ENCODE measurements around the gene MTCL1. TPM values are rescaled to one million over a fixed set of nuclear protein-coding genes. Genes with fewer than 3 reads are reported as not detected.
"Not testable (repeated sequence)": the region's sequence is repeated elsewhere in the genome, so short reads cannot be mapped to it uniquely, and the experiment has no call there.

MTCL1 gene
- total RNA-seq, 1 experiment from 2014 or later: 50.1 TPM

DNA sequence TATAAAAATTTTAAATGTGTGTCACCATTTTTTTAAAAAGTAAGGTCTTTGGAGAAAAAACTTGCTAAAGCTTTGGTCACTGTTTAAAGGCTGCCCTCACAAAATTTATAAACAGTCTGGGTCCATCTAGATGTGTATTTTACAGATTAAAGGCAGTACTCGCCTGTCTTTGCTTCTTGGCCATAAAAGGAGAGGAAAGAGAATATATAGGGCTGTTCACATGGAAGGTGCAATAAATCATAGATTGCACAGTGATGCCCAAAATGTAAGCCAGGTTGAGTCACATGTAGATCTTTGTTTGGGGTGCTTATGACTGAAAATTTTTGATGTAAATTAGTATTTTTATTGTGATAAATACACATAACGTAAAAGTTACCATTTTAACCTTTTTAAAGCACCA, 55.6 kb downstream of the MTCL1 start:
- no peaks in the 10 kb centered on the region; the same call in 1 of the 2 replicates for H3K9me3 ChIP-seq (ENCODE audit: control insufficient read depth, insufficient read depth, low read depth, low read length)
- peaks cover 2% of the 10 kb centered on the region; the same call in 1 of the 2 replicates for H3K36me3 ChIP-seq (ENCODE audit: control insufficient read depth, insufficient read depth, low read length)
- TF ChIP-seq, protein P1, sequence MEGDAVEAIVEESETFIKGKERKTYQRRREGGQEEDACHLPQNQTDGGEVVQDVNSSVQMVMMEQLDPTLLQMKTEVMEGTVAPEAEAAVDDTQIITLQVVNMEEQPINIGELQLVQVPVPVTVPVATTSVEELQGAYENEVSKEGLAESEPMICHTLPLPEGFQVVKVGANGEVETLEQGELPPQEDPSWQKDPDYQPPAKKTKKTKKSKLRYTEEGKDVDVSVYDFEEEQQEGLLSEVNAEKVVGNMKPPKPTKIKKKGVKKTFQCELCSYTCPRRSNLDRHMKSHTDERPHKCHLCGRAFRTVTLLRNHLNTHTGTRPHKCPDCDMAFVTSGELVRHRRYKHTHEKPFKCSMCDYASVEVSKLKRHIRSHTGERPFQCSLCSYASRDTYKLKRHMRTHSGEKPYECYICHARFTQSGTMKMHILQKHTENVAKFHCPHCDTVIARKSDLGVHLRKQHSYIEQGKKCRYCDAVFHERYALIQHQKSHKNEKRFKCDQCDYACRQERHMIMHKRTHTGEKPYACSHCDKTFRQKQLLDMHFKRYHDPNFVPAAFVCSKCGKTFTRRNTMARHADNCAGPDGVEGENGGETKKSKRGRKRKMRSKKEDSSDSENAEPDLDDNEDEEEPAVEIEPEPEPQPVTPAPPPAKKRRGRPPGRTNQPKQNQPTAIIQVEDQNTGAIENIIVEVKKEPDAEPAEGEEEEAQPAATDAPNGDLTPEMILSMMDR (IDR thresholded peaks at IDR 0.05): no peak
- TF ChIP-seq, protein P2, sequence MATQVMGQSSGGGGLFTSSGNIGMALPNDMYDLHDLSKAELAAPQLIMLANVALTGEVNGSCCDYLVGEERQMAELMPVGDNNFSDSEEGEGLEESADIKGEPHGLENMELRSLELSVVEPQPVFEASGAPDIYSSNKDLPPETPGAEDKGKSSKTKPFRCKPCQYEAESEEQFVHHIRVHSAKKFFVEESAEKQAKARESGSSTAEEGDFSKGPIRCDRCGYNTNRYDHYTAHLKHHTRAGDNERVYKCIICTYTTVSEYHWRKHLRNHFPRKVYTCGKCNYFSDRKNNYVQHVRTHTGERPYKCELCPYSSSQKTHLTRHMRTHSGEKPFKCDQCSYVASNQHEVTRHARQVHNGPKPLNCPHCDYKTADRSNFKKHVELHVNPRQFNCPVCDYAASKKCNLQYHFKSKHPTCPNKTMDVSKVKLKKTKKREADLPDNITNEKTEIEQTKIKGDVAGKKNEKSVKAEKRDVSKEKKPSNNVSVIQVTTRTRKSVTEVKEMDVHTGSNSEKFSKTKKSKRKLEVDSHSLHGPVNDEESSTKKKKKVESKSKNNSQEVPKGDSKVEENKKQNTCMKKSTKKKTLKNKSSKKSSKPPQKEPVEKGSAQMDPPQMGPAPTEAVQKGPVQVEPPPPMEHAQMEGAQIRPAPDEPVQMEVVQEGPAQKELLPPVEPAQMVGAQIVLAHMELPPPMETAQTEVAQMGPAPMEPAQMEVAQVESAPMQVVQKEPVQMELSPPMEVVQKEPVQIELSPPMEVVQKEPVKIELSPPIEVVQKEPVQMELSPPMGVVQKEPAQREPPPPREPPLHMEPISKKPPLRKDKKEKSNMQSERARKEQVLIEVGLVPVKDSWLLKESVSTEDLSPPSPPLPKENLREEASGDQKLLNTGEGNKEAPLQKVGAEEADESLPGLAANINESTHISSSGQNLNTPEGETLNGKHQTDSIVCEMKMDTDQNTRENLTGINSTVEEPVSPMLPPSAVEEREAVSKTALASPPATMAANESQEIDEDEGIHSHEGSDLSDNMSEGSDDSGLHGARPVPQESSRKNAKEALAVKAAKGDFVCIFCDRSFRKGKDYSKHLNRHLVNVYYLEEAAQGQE (IDR thresholded peaks at IDR 0.05; ENCODE audit: insufficient read depth in 1 of 2, low read depth in 2 of 2, low read length in 1 of 2): no peak
- TF ChIP-seq SIN3A (IDR thresholded peaks at IDR 0.05; ENCODE audit: borderline replicate concordance, insufficient read depth, low read depth, low read length) (no peak), POLR2AphosphoS5 (IDR thresholded peaks at IDR 0.05; ENCODE audit: low read depth, low read length) (no peak), TCF7L2 (IDR thresholded peaks at IDR 0.05; ENCODE audit: low read depth, low read length) (no peak)
- no TSS peak for BruUV-seq (replicated peaks)
- H3K27ac ChIP-seq (ENCODE audit: low read length): no peak overlapping the region
- POLR2A ChIA-PET: no interaction called here
- CTCF ChIA-PET: no interaction called here
- in situ Hi-C loops (cut with HindIII; ENCODE audit: low pct_unique_long_range_greater_than_20kb, low sequenced_read_pairs): no loop called here
- no peaks in the 10 kb centered on the region for H3K4me1 ChIP-seq (ENCODE audit: control insufficient read depth, insufficient read depth, low read length)
- DNase-seq (ENCODE audit: low read depth, low spot score) (no peak), ATAC-seq (no peak)
- no peak overlapping the region for H3K4me3 ChIP-seq (ENCODE audit: low read depth in 2 of 2, low read length in 2 of 2)
- intact Hi-C loops (cut with micrococcal nuclease; ENCODE audit: unreplicated experiment): no loop called here
- H3K27me3 ChIP-seq (ENCODE audit: control insufficient read depth, insufficient read depth, low read length): no peaks in the 10 kb centered on the region

DNA sequence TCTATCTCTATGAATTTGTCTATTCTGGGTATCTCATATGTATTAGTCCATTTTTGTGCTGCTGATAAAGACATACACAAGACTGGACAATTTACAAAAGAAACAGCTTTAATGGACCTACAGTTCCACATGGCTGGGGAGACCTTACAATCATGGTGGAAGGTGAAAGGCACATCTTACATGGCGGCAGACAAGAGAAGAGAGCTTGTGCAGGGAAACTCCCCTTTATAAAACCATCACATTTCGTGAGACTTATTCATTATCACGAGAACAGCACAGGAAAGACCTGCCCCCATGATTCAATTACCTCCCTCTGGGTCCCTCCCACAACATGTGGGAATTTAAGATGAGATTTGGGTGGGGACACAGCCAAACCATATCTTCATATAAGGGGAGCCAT, 56.2 kb downstream of the MTCL1 start:
- intact Hi-C loops (cut with micrococcal nuclease; ENCODE audit: unreplicated experiment); POLR2A ChIA-PET; ATAC-seq; H3K36me3 ChIP-seq (ENCODE audit: control insufficient read depth, insufficient read depth, low read length); H3K9me3 ChIP-seq (ENCODE audit: control insufficient read depth, insufficient read depth, low read depth, low read length); H3K4me3 ChIP-seq (ENCODE audit: low read depth in 2 of 2, low read length in 2 of 2); H3K27me3 ChIP-seq (ENCODE audit: control insufficient read depth, insufficient read depth, low read length); H3K27ac ChIP-seq (ENCODE audit: low read length); CTCF ChIA-PET; in situ Hi-C loops (cut with HindIII; ENCODE audit: low pct_unique_long_range_greater_than_20kb, low sequenced_read_pairs); BruUV-seq (replicated peaks); DNase-seq (ENCODE audit: low read depth, low spot score); H3K4me1 ChIP-seq (ENCODE audit: control insufficient read depth, insufficient read depth, low read length): not testable (repeated sequence)

GRCh38 chr18:8762968-8763367, 57.6 kb downstream of the MTCL1 start:
- BruUV-seq (replicated peaks): no TSS peak
- no peak for TF ChIP-seq POLR2AphosphoS5 (IDR thresholded peaks at IDR 0.05; ENCODE audit: low read depth, low read length)
- TF ChIP-seq, protein P1 (IDR thresholded peaks at IDR 0.05): no peak
- no peak for TF ChIP-seq TCF7L2 (IDR thresholded peaks at IDR 0.05; ENCODE audit: low read depth, low read length)
- TF ChIP-seq, protein P2 (IDR thresholded peaks at IDR 0.05; ENCODE audit: insufficient read depth in 1 of 2, low read depth in 2 of 2, low read length in 1 of 2): no peak
- TF ChIP-seq SIN3A (IDR thresholded peaks at IDR 0.05; ENCODE audit: borderline replicate concordance, insufficient read depth, low read depth, low read length): no peak
- Histone ChIP-seq H3K36me3 (ENCODE audit: control insufficient read depth, insufficient read depth, low read length) (peaks cover 2% of the 10 kb centered on the region; the same call in 1 of the 2 replicates), H3K4me3 (ENCODE audit: low read depth in 2 of 2, low read length in 2 of 2) (no peak overlapping the region), H3K27me3 (ENCODE audit: control insufficient read depth, insufficient read depth, low read length) (no peaks in the 10 kb centered on the region), H3K27ac (ENCODE audit: low read length) (no peak overlapping the region), H3K9me3 (ENCODE audit: control insufficient read depth, insufficient read depth, low read depth, low read length) (no peaks in the 10 kb centered on the region; the same call in 1 of the 2 replicates), H3K4me1 (ENCODE audit: control insufficient read depth, insufficient read depth, low read length) (no peaks in the 10 kb centered on the region)
- POLR2A ChIA-PET: no interaction called here
- CTCF ChIA-PET: no interaction called here
- no peak for ATAC-seq
- in situ Hi-C loops (cut with HindIII; ENCODE audit: low pct_unique_long_range_greater_than_20kb, low sequenced_read_pairs) (no loop called here), intact Hi-C loops (cut with micrococcal nuclease; ENCODE audit: unreplicated experiment) (no loop called here)
- DNase-seq (ENCODE audit: low read depth, low spot score): no peak
